GM12874 (cell line): Measurements from ENCODE around the gene ST3GAL2.

ENCODE experiments used
- TF ChIP-seq, protein P1 (sequence below): IDR thresholded peaks from 2 replicates; pipeline ENCODE4 v1.5.1; 2011; ENCODE audit warnings: low read depth, mild to moderate bottlenecking, control low read depth, low read length, moderate library complexity; ENCODE audit not compliant: insufficient read depth

The ST3GAL2 gene

DNA sequence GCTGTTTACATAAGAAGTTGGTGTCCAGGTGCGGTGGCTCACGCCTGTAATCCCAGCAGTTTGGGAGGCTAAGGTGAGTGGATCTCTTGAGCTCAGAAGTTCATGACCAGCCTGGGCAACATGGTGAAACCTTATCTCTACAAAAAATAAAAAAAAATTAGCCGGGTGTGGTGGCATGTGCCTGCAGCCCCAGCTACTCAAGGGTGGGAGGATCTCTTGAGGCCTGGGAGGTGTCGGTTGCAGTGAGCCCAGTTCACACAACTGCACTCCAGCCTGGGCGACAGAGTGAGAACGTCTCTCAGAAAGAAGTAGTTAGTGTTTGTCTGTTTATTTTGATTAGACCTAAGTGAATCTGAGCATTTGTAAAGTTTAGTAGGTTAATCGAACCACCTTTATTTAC lies 79.3 kb downstream of the ST3GAL2 start:
- TF ChIP-seq, protein P1, sequence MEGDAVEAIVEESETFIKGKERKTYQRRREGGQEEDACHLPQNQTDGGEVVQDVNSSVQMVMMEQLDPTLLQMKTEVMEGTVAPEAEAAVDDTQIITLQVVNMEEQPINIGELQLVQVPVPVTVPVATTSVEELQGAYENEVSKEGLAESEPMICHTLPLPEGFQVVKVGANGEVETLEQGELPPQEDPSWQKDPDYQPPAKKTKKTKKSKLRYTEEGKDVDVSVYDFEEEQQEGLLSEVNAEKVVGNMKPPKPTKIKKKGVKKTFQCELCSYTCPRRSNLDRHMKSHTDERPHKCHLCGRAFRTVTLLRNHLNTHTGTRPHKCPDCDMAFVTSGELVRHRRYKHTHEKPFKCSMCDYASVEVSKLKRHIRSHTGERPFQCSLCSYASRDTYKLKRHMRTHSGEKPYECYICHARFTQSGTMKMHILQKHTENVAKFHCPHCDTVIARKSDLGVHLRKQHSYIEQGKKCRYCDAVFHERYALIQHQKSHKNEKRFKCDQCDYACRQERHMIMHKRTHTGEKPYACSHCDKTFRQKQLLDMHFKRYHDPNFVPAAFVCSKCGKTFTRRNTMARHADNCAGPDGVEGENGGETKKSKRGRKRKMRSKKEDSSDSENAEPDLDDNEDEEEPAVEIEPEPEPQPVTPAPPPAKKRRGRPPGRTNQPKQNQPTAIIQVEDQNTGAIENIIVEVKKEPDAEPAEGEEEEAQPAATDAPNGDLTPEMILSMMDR, result no peak

DNA sequence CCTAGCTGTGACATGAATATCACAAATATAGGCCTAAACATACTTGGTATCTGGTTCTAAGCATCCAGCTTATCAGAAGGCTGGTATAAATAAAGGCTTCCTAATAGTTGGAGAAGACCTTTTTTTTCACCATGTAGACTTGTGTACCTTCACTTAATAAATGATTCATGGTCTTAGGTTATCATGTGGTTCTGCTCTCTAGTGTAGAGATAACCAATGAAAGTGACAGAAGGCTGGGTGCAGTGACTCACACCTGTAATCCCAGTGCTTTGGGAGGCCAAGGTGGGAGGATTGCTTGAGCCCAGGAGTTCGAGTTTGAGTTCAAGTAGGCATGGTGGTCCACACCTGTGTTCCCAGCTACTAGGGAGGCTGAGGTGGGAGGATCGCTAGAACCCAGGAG lies 89.1 kb downstream of the ST3GAL2 start:
- TF ChIP-seq, protein P1, result no peak

DNA sequence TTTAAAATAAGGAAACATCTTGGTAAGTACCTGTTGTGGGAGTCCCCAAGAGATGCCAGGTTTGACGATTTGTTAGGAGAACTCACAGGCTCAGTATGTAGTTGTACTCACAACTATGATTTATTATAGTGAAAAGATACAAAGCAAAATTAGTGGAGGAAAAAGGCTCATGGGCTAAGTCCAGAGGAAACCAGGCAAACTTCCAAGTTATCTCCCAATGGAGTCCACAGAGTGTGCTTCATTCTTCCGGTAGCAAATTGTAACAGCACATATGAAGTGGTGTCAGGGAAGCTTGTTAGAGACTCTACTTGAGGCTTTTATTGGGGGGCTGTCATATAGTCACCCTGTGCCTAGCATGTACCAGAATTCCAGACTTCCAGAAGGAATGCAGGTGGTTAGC lies 89.9 kb downstream of the ST3GAL2 start:
- TF ChIP-seq, protein P1, result no peak

DNA sequence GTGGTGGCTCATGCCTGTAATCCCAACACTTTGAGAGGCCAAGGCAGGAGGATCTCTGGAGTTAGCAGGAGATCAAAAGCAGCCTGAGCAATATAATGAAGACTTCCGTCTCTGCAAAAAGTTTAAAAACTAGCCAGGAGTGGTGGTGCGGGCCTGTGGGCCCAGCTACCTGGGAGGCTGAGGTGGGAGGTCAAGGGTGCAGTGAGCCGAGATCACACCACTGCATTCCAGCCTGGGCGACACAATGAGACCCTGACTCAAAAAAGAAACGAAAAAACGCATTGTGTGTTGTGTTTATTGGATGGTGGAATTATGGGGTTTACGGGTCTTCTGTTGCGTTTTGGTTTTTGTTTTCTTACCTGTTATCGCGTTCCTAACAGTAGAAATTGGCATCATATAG lies 93.1 kb downstream of the ST3GAL2 start:
- TF ChIP-seq, protein P1, result no peak

DNA sequence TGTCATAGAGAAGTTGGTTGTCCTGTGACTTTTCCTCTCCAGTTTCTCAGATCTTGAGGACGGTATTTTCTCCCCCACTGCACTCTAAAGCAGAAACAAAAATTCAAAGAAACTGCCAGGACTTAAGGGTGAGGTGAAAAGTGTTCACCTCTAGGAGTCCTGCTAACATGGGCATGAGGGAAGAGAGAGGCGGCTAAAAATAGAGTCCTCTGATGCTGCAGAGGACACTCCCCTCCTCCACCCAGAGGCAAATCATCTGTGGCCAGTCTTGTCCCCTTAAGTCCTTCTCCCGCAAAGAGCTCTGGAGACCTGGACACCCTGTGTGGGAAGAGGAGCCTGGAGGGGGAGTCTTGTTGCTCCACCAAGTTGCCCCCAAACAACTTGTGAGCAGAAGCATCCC lies 96.9 kb downstream of the ST3GAL2 start:
- TF ChIP-seq, protein P1, result no peak

DNA sequence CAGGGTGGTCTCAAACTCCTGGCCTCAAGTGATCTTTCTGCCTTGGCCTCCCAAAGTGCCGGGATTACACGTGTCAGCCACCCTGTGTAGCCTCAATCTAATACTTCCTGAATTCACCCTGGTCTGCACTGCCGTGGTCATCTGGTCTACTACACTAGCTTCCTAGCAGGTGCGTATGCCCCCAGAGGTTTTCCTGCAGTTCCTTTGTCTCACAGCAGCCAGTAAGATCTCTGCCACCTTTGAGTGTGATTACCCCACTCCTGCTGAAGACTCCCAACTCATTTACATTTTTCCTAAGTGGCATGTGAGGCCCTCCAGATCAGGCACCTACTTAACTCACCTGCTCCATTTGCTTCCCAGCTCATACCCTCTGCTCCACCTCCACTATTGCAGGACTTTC lies 97.3 kb downstream of the ST3GAL2 start:
- TF ChIP-seq, protein P1, result no peak

DNA sequence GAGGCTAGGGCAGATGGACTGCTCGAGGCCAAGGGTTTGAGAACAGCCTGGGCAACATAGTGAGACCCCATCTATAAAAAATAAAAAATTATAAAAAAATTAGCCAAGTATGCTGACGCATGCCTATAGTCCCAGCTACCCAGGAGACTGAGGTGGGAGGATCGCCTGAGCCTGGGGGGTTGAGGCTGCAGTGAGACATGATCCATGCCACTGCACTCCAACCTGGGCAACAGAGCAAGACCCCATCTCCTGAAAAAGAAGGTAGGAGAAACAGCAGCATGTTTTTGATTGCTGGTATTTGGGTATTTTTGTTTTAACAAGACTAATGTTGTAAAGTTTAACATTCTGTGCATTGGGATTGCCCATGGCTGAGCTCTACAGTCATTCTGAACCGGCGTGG lies 101.1 kb downstream of the ST3GAL2 start:
- TF ChIP-seq, protein P1, result no peak

DNA sequence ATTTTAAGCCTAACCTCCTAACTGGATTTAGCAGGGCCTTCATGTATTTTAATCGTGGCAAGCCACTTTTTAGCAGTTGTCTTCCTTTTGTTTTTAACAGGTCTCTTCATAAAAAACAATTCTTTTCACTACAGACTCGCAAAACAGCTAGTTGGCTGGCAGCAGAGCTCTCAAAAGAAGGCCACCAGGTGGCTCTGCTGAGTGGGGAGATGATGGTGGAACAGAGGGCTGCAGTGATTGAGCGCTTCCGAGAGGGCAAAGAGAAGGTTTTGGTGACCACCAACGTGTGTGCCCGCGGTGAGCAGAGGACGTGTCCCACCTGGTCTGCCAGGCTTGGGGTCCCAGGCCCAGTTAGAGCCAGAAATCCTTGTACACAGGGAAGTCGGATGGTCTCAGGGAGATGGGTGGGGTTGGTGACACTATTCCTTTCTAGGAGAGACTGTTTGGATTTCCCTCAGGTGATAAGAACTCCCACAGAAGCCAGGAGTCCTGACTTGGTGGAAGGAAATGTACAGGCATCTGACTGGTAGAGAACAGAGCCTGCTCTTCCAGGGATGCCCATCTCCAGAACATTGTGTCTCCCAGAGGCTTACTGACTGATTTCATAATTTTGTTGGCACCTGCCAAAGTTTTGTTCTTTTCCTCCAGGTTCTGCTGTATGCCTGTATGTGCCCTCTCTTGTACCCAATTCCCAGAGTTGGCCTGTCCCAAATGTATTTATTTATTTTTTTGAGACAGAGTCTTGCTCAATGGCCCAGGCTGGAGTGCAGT lies 107.1 kb downstream of the ST3GAL2 start:
- TF ChIP-seq, protein P1, result 0 out of 2 replicates have a peak, but pooled peaks have one; percentile 20
